AG10803 (cell line): ENCODE measurements around the gene ST14.

Source experiments
- DNase-seq: peaks from one replicate; pipeline ENCODE4 v3.0.0; 2010; ENCODE audit warnings: low read depth
- H3K4me3 ChIP-seq: 2 replicates; pipeline ENCODE4 v1.5.1; 2011; ENCODE audit warnings: mild to moderate bottlenecking, low read length, control low read depth
- CTCF ChIP-seq: conservative IDR thresholded peaks from 2 replicates; pipeline ENCODE4 v1.5.1; 2011; ENCODE audit warnings: mild to moderate bottlenecking, low read length, control low read depth, inconsistent platforms

ST14 gene

GRCh38 chr11:130159657-130160497, at the start of gene ST14:
Gene ST14 (plus strand): TSS chr11:130159782. CDS start chr11:130159980, 198 bp downstream.
- no peak within 1 kb of the TSS for H3K4me3 ChIP-seq
- no peak for DNase-seq
- no peak for TF ChIP-seq CTCF

- H3K4me3 ChIP-seq = no peak overlapping the region
- no peak for TF ChIP-seq CTCF
- no peak for DNase-seq
Observed at GRCh38 chr11:130110339-130111108, 49.1 kb upstream of the ST14 start.

- no peak for TF ChIP-seq CTCF
- DNase-seq = no peak
- H3K4me3 ChIP-seq = no peak overlapping the region
Observed at GRCh38 chr11:130112071-130112830, 47.3 kb upstream of the ST14 start.

GRCh38 chr11:130114281-130114680, 45.3 kb upstream of the ST14 start:
- no peak for DNase-seq
- TF ChIP-seq CTCF = no peak

GRCh38 chr11:130114726-130115125, 44.9 kb upstream of the ST14 start:
- no peak for TF ChIP-seq CTCF
- DNase-seq = no peak
- H3K4me3 ChIP-seq = no peak overlapping the region

More at GRCh38 chr11:130114281-130114680, 45.3 kb upstream of the ST14 start:
- no peak overlapping the region for H3K4me3 ChIP-seq

- peak; percentile 40 for DNase-seq
- no peak overlapping the region for H3K4me3 ChIP-seq
- no peak for TF ChIP-seq CTCF
Observed at GRCh38 chr11:130115218-130115617, 44.4 kb upstream of the ST14 start.
